ENCODE data around the gene TMEM87B.

TMEM87B gene

DNA sequence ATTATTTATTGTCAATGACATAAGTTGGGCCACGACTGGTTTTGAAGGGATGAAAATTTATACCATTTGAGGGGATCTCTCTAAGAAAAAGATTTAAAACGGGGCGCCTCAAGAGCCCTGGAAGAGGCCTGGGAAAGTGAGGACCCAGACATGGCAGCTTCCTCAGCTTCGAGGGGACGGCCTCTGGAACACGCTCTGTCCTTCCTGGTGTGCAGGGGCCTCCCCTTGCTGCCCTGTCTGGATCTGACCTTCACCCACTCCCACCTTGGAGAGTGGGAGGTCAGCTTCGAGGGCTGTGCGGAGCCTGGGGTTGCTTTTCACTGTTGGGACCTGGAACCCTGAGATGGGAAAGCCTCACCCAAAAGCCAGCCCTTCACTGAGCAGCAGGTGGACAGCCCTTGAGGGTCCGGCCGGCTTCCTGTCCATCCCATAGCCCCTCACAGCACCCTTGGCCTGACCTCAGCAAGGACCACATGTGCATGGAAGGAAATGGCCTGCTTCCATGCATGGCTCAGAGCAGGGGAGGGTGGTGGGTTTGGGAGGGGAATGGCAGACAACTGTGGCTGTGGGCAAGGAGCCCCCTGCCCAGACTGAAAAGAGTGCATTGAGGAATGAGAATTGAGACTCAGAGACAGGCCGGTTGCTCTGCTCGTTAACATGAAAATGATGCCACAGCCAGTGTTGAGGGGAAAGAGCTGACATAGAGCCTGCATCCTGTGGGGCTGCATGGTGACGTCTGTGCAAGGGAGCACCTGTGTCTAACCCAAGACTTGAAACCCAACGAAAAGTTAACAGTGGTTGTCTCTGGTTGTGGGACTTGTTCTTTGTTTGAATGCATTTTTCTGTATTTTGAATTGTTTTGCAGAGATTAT, 99.4 kb downstream of the TMEM87B start:
- TF ChIP-seq, protein P1, sequence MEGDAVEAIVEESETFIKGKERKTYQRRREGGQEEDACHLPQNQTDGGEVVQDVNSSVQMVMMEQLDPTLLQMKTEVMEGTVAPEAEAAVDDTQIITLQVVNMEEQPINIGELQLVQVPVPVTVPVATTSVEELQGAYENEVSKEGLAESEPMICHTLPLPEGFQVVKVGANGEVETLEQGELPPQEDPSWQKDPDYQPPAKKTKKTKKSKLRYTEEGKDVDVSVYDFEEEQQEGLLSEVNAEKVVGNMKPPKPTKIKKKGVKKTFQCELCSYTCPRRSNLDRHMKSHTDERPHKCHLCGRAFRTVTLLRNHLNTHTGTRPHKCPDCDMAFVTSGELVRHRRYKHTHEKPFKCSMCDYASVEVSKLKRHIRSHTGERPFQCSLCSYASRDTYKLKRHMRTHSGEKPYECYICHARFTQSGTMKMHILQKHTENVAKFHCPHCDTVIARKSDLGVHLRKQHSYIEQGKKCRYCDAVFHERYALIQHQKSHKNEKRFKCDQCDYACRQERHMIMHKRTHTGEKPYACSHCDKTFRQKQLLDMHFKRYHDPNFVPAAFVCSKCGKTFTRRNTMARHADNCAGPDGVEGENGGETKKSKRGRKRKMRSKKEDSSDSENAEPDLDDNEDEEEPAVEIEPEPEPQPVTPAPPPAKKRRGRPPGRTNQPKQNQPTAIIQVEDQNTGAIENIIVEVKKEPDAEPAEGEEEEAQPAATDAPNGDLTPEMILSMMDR (conservative IDR thresholded peaks at IDR 0.05; ENCODE audit: low read length), result no peak
- no peak overlapping the region for H3K4me3 ChIP-seq (ENCODE audit: low read length)
- no peak for DNase-seq (ENCODE audit: low read depth)

DNA sequence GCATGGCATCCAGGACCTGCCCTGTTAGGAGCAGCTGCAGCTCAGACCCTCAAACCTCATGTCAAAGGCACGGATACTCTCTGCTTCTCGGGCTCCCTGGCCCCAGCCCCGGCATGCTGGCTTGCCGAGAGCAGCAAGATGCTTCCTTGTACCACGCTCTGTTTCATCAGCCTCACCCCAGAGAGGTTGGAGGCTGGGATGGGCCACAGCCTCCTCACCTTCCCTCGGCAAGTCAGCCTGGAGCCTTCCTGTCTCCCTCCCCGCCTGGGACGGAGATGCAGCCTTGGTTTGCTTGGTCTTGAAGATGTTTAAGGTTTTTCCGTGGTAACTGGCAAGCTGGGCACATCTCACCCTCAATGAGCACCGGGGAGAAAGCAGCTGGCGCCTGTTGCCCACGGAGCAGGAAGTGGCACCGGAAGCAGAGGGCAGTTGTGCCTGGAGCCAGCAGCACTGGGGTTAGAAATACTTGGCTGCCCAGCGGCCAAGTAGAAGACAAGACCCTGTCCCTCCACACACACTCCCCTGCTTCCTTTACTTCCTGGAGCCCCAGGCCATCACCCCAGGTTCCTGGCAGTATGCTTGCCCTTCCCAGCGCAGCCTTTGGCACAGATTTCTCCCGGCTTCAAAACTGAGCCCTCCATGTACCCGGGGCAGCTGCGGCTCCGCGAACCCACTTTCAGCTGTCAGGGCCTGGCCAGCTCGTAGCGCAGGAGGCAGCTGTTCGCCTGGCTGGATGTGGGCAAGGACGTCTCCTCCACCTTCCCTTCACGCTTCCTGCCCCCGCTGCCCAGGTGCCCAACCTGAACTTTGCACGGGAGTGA, 100.5 kb downstream of the TMEM87B start:
- no peak for DNase-seq (ENCODE audit: low read depth)
- TF ChIP-seq, protein P1 (conservative IDR thresholded peaks at IDR 0.05; ENCODE audit: low read length), result no peak
- H3K4me3 ChIP-seq (ENCODE audit: low read length), result no peak overlapping the region

DNA sequence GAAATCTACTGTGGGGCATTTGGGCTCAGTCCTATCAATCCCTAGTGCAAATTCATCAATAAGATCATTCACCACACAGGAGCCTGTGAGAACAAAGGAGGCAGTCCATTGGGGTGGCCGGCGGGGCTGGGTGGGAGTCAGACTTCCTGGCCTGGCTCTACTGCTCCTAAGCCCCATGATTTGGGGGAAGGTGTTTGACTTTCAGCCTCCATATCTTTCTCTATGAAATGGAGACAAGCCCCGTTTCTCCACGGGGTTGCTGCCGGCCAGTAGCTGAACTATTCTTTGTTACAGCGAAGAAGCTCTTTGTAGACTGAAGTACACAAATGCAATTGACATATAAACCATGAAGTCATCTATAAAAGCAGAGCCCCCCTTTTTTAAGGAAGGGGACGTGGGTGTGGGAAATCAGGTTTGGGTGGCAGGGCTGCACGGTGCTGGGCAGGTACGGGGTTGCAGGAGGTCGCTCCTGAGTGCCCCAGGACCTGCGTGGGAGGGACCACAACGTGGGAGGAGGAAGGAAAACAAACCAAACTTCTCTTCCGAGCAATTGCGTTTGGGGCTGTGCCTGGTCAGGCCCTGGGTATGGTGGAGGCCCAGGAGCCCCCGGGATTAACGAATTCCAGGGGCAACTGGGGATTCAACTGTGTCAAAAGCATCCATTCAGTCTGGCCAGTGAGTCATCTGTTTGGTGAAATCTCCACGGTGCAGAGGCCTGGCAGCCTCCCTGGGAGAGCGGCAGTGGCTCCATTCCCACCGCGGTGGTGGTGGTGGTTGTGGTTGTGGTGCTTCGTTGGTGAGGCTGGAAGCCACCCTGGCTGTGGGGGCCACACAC, 101.3 kb downstream of the TMEM87B start:
- no peak overlapping the region for H3K4me3 ChIP-seq (ENCODE audit: low read length)
- TF ChIP-seq, protein P1 (conservative IDR thresholded peaks at IDR 0.05; ENCODE audit: low read length), result no peak
- peak; percentile 68 for DNase-seq (ENCODE audit: low read depth)

DNA sequence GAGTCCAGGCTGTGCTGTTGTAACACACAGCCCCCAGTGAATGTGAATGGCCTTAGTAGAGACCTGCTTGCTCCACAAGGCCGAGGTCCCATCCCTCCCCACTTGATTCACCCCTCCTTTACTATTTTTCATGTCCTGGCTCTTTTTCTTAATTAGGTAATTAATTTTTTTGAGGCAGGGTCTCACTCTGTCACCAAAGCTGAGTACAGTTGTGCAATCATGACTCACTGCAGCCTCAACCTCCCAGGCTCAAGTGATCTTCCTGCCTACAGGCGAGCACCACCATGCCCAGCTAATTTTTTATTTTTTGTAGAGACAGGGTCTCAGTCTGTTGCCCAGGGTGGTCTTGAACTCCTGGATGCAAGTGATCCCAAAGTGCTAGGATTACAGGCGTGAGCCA, 102.4 kb downstream of the TMEM87B start:
- TF ChIP-seq, protein P1 (conservative IDR thresholded peaks at IDR 0.05; ENCODE audit: low read length), result no peak
- H3K4me3 ChIP-seq (ENCODE audit: low read length), result no peak overlapping the region
- DNase-seq (ENCODE audit: low read depth), result no peak

DNA sequence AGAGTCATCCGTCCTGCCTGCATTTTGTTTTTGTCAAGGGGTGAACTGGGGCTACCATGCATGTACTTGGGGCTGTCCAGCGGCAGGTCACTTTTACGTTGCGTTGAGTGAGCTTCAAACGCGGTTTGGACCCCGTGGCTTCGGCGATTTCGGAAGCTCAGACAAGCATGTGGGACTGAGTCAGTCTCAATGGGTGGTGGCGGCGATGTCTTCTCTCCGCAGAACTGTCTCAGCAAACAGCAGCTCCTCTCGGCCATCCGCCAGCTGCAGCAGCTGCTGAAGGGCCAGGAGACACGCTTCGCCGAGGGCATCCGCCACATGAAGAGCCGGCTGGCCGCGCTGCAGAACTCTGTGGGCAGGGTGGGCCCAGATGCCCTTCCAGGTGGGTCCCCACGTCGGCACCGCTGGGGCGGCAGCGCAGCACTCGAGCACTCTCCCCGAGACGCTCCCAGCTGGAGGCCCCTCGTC, 104.4 kb downstream of the TMEM87B start:
- TF ChIP-seq, protein P1 (conservative IDR thresholded peaks at IDR 0.05; ENCODE audit: low read length), result no peak
- H3K4me3 ChIP-seq (ENCODE audit: low read length), result no peak overlapping the region
- DNase-seq (ENCODE audit: low read depth), result no peak

DNA sequence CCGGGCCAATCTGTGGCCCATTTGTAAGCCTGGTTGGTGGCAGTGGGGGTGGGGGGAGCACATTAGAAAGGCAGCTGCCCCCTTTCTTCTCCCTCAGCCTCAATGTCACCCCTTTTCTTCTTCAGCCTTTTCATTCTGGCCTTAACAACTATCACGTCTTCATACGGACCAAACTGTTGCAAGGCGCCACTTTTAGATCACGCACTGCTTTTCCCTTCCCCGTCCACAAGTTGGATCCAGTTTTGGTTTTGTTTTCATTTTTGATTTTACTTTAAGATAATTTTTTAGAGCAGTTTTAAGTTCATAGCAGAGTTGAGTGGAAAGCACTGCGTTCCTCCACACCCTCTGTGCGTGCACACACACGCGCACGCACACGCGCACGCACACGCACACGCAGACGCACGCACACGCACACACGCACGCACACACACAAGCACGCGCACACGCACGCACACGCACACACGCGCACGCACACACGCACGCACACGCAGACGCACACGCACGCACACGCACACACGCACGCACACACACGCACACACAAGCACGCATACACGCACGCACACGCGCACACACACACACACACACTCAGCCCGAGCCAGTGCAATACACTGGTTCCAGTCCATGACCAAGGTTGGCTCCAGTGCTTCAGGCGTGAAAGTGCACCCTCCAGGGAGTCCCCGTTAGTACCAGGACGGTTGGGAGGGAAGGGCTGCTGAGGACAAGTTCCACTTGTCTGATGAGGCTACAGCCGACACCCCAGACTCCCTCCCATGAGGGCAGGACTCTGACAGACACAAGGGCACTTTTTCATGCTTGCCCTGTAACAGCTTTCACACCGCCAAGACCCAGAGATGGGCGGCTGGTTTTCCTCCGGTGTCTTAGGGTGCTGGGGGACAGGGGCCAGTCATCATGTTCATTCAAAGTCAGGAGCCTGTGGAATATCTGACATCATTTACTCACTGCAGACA, 105.5 kb downstream of the TMEM87B start:
- TF ChIP-seq, protein P1 (conservative IDR thresholded peaks at IDR 0.05; ENCODE audit: low read length), result no peak
- H3K4me3 ChIP-seq (ENCODE audit: low read length), result no peak overlapping the region
- no peak for DNase-seq (ENCODE audit: low read depth)
